ENCODE measurements around the gene SIRPA.

The SIRPA gene

DNA sequence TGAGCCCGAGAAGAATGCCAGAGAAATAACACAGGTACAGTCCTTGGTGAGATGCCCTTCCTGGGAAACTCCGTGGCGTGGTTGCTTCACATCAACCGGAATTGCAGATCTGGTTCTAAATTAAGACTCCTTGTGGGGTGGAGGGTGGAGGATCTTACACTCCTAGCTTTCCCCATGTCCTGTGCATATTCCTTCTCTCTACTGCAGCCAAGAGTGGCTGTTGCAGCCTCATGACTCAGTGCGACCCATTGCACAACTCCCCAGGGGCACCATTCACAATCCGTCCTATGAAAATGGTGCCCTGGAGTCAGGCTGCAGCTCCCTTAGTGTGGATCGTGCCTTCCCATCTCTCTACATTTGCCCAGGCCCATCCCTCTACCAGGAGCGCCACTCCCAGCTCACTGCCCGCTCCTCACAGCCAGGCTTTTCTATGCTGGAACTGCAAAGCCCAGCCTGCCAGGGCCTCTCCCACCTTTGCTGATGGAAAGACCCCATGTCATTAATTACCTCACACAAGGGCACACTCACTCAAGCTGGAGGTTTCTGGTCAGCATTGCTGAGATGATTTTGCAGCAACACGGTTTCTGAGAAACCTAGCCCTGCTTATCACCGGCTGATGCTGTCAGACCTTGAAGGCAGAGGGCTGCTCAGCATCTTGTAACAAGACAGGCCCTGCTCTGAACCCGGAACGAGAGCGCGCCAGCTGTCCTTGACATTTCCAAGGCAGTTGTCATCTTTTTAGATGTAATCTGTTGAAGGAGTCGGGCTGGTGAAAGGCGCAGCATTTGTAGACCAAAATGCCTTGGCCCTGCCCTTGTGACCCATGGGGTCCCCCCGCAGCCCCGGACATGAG lies 39.7 kb downstream of the SIRPA start:
- DNase-seq, result no peak

DNA sequence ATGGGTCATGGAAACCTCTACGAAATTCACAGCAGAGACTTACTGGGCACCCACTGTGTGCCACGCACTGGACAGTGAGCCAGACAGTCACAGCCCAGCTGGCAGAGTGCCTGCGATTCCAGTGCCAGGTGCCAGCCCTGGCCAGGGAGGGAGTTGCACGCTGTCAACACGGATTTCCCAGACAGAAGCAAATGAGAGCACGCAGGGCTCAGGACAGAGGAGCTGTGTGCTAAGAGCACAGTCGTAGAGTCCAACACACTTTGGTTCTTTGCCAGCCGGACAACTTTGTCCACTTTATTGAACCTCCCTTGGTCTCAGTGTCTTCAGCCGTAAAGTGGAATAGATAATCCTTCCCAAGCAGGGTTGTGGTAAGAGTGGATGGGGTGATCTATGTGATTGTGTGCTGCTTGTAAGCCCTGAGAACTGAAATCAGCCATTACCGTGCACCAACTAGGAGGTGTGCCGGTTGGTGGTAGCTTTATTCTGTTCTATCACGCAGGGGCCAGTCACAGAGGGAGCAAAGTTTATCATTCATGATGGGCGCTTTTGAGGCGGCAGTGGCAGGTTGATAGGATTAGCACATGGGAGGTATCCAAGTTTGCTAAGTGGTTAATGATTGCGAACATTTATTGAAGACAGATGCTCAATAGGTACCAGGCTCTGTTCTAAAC lies 40.6 kb downstream of the SIRPA start:
- no peak for DNase-seq

DNA sequence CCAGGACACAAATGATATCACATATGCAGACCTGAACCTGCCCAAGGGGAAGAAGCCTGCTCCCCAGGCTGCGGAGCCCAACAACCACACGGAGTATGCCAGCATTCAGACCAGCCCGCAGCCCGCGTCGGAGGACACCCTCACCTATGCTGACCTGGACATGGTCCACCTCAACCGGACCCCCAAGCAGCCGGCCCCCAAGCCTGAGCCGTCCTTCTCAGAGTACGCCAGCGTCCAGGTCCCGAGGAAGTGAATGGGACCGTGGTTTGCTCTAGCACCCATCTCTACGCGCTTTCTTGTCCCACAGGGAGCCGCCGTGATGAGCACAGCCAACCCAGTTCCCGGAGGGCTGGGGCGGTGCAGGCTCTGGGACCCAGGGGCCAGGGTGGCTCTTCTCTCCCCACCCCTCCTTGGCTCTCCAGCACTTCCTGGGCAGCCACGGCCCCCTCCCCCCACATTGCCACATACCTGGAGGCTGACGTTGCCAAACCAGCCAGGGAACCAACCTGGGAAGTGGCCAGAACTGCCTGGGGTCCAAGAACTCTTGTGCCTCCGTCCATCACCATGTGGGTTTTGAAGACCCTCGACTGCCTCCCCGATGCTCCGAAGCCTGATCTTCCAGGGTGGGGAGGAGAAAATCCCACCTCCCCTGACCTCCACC lies 42.2 kb downstream of the SIRPA start:
- no peak for DNase-seq

DNA sequence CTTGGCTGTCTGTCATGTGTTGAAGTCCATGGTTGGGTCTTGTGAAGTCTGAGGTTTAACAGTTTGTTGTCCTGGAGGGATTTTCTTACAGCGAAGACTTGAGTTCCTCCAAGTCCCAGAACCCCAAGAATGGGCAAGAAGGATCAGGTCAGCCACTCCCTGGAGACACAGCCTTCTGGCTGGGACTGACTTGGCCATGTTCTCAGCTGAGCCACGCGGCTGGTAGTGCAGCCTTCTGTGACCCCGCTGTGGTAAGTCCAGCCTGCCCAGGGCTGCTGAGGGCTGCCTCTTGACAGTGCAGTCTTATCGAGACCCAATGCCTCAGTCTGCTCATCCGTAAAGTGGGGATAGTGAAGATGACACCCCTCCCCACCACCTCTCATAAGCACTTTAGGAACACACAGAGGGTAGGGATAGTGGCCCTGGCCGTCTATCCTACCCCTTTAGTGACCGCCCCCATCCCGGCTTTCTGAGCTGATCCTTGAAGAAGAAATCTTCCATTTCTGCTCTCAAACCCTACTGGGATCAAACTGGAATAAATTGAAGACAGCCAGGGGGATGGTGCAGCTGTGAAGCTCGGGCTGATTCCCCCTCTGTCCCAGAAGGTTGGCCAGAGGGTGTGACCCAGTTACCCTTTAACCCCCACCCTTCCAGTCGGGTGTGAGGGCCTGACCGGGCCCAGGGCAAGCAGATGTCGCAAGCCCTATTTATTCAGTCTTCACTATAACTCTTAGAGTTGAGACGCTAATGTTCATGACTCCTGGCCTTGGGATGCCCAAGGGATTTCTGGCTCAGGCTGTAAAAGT lies 43.5 kb downstream of the SIRPA start:
- DNase-seq, result no peak

DNA sequence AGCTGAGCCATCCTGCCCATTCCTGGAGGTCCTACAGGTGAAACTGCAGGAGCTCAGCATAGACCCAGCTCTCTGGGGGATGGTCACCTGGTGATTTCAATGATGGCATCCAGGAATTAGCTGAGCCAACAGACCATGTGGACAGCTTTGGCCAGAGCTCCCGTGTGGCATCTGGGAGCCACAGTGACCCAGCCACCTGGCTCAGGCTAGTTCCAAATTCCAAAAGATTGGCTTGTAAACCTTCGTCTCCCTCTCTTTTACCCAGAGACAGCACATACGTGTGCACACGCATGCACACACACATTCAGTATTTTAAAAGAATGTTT lies 44.0 kb downstream of the SIRPA start:
- no peak for DNase-seq

GRCh38 chr20:1940581-1940980 lies 45.4 kb downstream of the SIRPA start:
- no peak for DNase-seq

GRCh38 chr20:1941226-1941625 lies 46.0 kb downstream of the SIRPA start:
- DNase-seq, result no peak

DNA sequence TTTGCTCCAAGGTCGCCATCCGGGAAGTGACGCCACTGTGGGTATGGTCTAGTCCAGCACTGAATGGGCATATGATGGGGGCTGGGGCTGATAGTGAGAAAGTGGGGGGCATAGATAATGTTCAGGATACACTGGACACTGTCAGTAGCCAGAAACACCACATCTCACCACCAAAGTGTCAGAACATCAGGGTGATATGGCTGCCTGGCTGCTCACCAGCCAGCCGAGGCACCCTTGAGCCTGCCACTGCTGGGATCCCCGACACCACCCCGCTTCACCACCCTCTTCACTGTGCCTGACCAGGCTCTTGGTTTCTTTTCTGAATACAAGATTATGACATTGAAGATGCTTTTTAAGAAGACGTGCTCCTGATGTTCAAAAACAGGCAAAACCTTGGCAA lies 46.9 kb downstream of the SIRPA start:
- no peak for DNase-seq

- DNase-seq, result no peak
Measured at GRCh38 chr20:1942486-1943274, 47.5 kb downstream of the SIRPA start.

DNA sequence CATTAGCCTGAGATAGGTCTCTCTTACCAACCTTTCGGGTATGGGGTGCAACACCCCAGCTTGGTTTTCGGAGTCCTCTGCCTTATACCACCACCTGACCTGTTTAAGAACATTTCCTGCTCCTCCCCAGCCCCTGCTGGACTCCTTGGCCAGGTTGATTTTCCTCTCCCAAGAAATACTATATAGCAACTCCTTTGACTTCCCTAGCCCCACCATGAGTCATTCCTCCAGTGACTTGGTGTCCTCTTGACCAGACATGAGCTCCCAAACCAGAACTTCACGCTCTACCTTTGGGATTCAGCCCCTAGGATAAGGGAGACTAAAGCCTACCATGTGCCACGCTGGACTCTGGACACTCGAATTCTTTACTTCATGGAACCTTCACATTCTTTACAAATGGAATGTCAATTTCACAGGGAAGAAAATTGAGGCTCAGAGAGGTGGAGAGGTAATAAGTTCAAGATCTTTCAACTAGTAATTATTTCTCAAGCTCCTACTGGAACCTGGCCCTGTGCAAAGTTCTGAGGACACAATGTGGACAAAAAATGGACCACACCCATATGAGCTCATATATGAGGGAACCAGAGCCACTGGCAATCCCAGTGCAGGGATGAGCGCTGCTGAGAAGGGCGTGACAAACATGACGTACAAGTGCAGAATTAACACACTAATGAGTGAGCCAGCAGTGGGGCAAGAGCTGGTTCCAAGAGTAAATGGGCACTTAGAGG lies 48.2 kb downstream of the SIRPA start:
- no peak for DNase-seq

- no peak for DNase-seq
Measured at GRCh38 chr20:1944345-1945091, 49.3 kb downstream of the SIRPA start.

DNA sequence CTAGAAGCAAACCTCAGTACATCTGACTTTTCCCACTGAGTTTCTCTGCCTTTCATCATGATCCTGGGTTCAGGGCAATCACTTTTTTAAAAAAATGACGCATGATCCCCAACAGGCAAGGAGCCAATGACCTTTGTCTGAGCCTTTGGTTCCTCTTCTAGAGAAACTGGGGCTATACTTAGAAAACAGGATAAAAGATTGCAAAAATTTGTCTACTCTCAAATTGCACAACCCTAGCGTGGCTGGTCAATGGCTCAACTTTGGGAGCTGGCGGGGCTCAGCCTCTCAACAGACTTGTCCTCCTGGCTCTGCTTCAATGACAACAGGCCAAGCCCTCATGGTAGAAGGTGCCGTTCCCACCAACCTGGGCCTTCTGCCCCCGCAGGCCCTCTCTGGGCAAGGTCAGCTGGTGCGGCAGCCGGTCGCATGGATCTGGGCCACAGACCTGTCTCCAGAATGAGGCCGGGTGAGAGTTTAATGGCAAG lies 50.0 kb downstream of the SIRPA start:
- DNase-seq, result no peak

- DNase-seq, result no peak
Measured at GRCh38 chr20:1945660-1946059, 50.5 kb downstream of the SIRPA start.

DNA sequence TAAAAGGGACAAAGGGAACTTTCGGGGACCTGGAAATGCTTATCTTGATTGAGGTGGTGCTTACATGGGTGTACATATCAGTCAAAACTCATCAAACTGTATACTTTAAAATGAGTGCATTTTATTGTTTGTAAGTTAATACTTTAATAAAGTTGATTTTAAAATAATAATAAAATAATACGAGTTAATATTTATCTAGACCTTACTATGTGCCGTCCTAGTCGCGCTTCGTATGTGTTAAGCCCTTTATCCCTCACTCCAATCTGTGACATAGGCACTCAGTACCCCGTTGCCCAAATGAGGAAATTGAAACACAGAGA lies 51.2 kb downstream of the SIRPA start:
- DNase-seq, result no peak

DNA sequence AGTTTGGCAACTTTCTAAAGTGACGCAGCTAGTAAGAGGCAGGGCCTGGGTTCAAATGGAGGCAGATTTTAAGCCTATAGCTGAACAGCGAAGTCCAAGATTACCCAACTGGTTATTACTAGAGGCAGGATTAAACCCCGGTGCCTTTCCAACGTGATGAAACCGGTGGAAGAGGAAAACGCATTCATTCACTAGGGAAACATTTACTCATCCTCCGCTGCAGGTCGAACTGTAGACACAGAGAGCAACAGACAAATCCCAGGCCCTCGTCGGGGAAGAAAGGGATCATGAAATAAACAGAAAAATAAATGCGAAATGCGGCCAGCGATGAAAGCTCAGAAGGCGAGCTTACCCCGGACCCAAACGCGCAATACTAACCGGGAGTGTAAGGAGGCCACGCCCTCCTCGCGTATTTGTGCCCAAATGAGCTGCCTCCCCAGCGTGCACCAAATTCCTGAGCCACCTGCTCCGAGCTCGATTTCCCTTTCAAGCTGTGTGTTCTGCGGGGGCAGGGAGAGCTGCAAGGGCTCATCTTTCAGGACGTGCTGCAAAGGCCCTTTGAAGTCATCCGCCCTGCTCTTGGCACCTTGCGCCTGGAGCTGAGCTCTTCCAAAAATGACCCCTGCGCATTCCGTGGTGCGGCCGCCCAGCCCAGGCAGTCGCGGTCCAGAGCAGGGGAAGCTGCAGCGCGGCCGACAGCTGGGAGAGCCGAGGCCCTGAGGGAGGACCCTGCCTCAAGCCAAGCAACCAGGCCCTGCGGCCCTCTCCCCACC lies 51.7 kb downstream of the SIRPA start:
- no peak for DNase-seq

GRCh38 chr20:1947535-1947846 lies 52.3 kb downstream of the SIRPA start:
- DNase-seq, result no peak

GRCh38 chr20:1949347-1950100 lies 54.3 kb downstream of the SIRPA start:
- no peak for DNase-seq

DNA sequence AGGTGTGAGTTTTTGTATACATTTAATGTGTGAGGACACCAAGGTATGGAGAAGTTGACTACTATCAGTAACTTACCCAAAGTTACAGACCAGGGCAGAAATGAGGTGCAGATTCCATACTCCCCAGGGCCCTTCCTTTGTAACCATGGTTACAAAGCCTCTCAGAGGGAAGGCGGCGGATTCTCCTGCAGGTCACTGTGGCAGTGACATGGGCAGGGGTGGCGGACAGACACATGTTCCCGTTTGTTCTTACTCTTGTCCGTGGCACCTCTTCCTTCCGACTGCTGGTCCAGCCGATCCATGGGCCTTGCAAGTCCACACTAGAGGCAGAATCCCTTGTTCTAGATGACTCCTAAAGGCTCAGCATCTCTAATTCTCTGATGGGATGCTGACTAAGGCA lies 55.6 kb downstream of the SIRPA start:
- DNase-seq, result no peak

- no peak for DNase-seq
Measured at GRCh38 chr20:1951436-1952115, 56.4 kb downstream of the SIRPA start.
